Frontal cortex (tissue), 4 donors: ENCODE results near the gene SERTAD2. TPM values are rescaled to one million over a fixed set of nuclear protein-coding genes. Genes with fewer than 3 reads are reported as not detected.

Source experiments
- DNase-seq, 2 donors: peaks; one replicate each; pipeline ENCODE4 v3.0.0; 2012; ENCODE audit warnings: low spot score in 2 of 2
- FAIRE-seq: peaks from 2 replicates; lab custom pipeline; 2012; peaks lifted over from hg19 to GRCh38; lab: Jason Lieb, UNC
- total RNA-seq: library from RNA; depleted of rRNA; stranded (reverse); fragments of >200 nt; gene quantifications from one replicate; pipeline ENCODE4 v1.2.3, GENCODE V29; 2014
- donor health status: control.
- donor health status: control.
- donor health status: control.

The SERTAD2 gene
- total RNA-seq, 1 donor from 2014 or later: 3.7 TPM

- FAIRE-seq: no peak
- DNase-seq: no peak
Measured at GRCh38 chr2:64615192-64615763, 38.4 kb downstream of the SERTAD2 start.

GRCh38 chr2:64613276-64613675 lies 40.4 kb downstream of the SERTAD2 start:
- DNase-seq (no peak), FAIRE-seq (no peak)

- DNase-seq (no peak), FAIRE-seq (no peak)
Measured at GRCh38 chr2:64612575-64613195, 41.0 kb downstream of the SERTAD2 start.

- no peak for DNase-seq
- FAIRE-seq: no peak
Measured at GRCh38 chr2:64610316-64610855, 43.3 kb downstream of the SERTAD2 start.

GRCh38 chr2:64609942-64610281 lies 43.8 kb downstream of the SERTAD2 start:
- FAIRE-seq (no peak), DNase-seq (no peak)

- DNase-seq (peak; percentile 80 to 92), FAIRE-seq (no peak)
Measured at GRCh38 chr2:64609227-64609941, 44.3 kb downstream of the SERTAD2 start.

- DNase-seq (no peak), FAIRE-seq (no peak)
Measured at GRCh38 chr2:64608867-64609226, 44.9 kb downstream of the SERTAD2 start.

GRCh38 chr2:64607381-64608304 lies 46.1 kb downstream of the SERTAD2 start:
- DNase-seq: no peak
- no peak for FAIRE-seq

- FAIRE-seq (no peak), DNase-seq (no peak)
Measured at GRCh38 chr2:64606479-64607363, 47.0 kb downstream of the SERTAD2 start.

- no peak for FAIRE-seq
- DNase-seq: no peak
Measured at GRCh38 chr2:64605991-64606478, 47.7 kb downstream of the SERTAD2 start.

- FAIRE-seq (no peak), DNase-seq (no peak)
Measured at GRCh38 chr2:64605026-64605471, 48.7 kb downstream of the SERTAD2 start.

- FAIRE-seq (no peak), DNase-seq (no peak)
Measured at GRCh38 chr2:64604155-64604554, 49.6 kb downstream of the SERTAD2 start.

GRCh38 chr2:64602436-64602835 lies 51.3 kb downstream of the SERTAD2 start:
- DNase-seq (no peak), FAIRE-seq (no peak)

GRCh38 chr2:64601785-64602391 lies 51.8 kb downstream of the SERTAD2 start:
- no peak for FAIRE-seq
- DNase-seq: no peak

GRCh38 chr2:64601034-64601754 lies 52.5 kb downstream of the SERTAD2 start:
- FAIRE-seq: no peak
- DNase-seq: no peak

GRCh38 chr2:64599469-64599868 lies 54.2 kb downstream of the SERTAD2 start:
- DNase-seq: no peak
- no peak for FAIRE-seq

GRCh38 chr2:64598226-64598625 lies 55.5 kb downstream of the SERTAD2 start:
- no peak for DNase-seq
- FAIRE-seq: no peak
